Stimulated activated CD8-positive, alpha-beta memory T cell treated with anti-CD3 and anti-CD28 coated beads, Interleukin-4, amount 100 ng/mL, for 48 hours (primary cell): ENCODE data around the gene CDK5RAP1.

Experiments
- DNase-seq: peaks from one replicate; pipeline ENCODE4 v3.0.0-alpha.2; 2020

CDK5RAP1 gene

GRCh38 chr20:33373735-33374605, 27.3 kb downstream of the CDK5RAP1 start:
- no peak for DNase-seq

- no peak for DNase-seq
Observed at GRCh38 chr20:33372993-33373441, 28.3 kb downstream of the CDK5RAP1 start.

- DNase-seq = peak; percentile 35
Observed at GRCh38 chr20:33370291-33370690, 31.0 kb downstream of the CDK5RAP1 start.

GRCh38 chr20:33362898-33363297, 38.4 kb downstream of the CDK5RAP1 start:
- no peak for DNase-seq

- DNase-seq = no peak
Observed at GRCh38 chr20:33359399-33360261, 41.7 kb downstream of the CDK5RAP1 start.

- no peak for DNase-seq
Observed at GRCh38 chr20:33353013-33353402, 48.3 kb downstream of the CDK5RAP1 start.

GRCh38 chr20:33352258-33353012, 48.9 kb downstream of the CDK5RAP1 start:
- no peak for DNase-seq

- no peak for DNase-seq
Observed at GRCh38 chr20:33351696-33352095, 49.6 kb downstream of the CDK5RAP1 start.

GRCh38 chr20:33349493-33349892, 51.8 kb downstream of the CDK5RAP1 start:
- no peak for DNase-seq

GRCh38 chr20:33348136-33348937, 53.0 kb downstream of the CDK5RAP1 start:
- no peak for DNase-seq

GRCh38 chr20:33345342-33345741, 56.0 kb downstream of the CDK5RAP1 start:
- no peak for DNase-seq

GRCh38 chr20:33343521-33343920, 57.8 kb downstream of the CDK5RAP1 start:
- no peak for DNase-seq

- no peak for DNase-seq
Observed at GRCh38 chr20:33339515-33340058, 61.7 kb downstream of the CDK5RAP1 start.

GRCh38 chr20:33338467-33339258, 62.7 kb downstream of the CDK5RAP1 start:
- DNase-seq = no peak

GRCh38 chr20:33337531-33338165, 63.7 kb downstream of the CDK5RAP1 start:
- DNase-seq = no peak

GRCh38 chr20:33337119-33337518, 64.2 kb downstream of the CDK5RAP1 start:
- no peak for DNase-seq

- DNase-seq = no peak
Observed at GRCh38 chr20:33336375-33336774, 64.9 kb downstream of the CDK5RAP1 start.

- DNase-seq = no peak
Observed at GRCh38 chr20:33334111-33334510, 67.2 kb downstream of the CDK5RAP1 start.

- no peak for DNase-seq
Observed at GRCh38 chr20:33333616-33334015, 67.7 kb downstream of the CDK5RAP1 start.

GRCh38 chr20:33332905-33333456, 68.3 kb downstream of the CDK5RAP1 start:
- no peak for DNase-seq
